Activated CD4-positive, alpha-beta T cell treated with anti-CD3 and anti-CD28 coated beads, Interleukin-2, amount 50 U/mL, for 4 hours (primary cell): ENCODE measurements around the gene CAPNS2.
"Not testable (repeated sequence)": the region's sequence is repeated elsewhere in the genome, so short reads cannot be mapped to it uniquely, and the experiment has no call there.

Experiments used
- DNase-seq, 2 experiments: peaks; one replicate each; pipeline ENCODE4 v3.0.0-alpha.2; 2020

CAPNS2 gene

DNA sequence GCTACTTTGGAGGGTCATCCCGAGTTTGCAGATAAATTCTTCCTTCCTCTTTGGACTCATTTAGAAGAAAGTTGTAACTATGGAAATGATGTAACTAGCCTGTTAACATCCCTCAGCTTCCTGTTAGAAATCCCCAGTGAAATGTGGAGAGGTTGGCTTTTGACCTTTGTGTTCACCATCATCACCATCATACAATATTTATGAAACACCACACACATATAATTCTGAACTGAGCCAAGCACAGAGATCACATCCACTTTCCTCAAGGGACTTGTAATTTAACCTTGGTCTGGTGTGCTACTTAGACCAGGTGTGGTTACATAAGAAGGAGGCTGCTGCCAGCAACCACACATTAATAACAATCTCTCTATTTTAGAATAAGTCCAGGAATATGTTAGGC, 2.5 kb downstream of the CAPNS2 start:
- no peak for DNase-seq

GRCh38 chr16:55570159-55570558, 3.7 kb downstream of the CAPNS2 start:
- no peak for DNase-seq

GRCh38 chr16:55571191-55571897, 4.9 kb downstream of the CAPNS2 start:
- DNase-seq, result no peak

GRCh38 chr16:55572439-55572838, 6.0 kb downstream of the CAPNS2 start:
- DNase-seq, result no peak

- no peak for DNase-seq
These were observed 8.3 kb downstream of the CAPNS2 start for GRCh38 chr16:55574811-55575210.

GRCh38 chr16:55575496-55575895, 9.0 kb downstream of the CAPNS2 start:
- DNase-seq, result no peak

- no peak for DNase-seq
These were observed 9.9 kb downstream of the CAPNS2 start for GRCh38 chr16:55576384-55576783.

DNA sequence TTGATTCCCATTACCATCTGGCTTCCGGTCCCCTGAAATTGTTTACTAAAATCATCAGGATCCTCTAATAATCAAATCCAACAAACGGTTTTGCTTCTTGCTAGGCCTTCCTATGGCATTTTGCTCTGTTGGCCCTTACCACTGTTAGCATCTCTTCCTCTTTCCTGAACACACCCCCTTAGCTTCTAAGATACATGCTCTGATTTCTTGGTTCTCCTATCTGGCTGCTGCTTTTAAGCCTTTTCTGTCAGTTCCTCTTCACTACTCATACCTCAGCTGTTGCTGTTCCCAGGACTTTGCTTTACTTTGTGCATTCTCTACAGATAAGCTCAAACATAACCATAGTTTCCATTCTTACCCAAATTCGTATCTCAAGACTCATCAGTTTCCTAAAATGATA, 11.4 kb downstream of the CAPNS2 start:
- no peak for DNase-seq

DNA sequence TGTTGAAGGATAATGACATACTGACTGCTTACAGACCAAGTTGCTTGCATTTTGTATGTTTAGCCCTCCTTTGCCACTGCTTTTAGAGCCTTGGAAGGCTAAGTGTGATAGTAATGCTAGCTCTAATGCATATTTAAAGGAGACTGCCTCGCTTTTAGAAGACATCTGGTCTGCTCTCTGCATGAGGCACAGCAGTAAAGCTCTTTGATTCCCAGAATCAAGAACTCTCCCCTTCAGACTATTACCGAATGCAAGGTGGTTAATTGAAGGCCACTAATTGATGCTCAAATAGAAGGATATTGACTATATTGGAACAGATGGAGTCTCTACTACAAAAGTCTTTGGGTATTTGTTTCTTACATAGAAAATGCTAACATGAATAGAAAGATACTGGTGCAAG, 19.1 kb downstream of the CAPNS2 start:
- DNase-seq, result no peak

DNA sequence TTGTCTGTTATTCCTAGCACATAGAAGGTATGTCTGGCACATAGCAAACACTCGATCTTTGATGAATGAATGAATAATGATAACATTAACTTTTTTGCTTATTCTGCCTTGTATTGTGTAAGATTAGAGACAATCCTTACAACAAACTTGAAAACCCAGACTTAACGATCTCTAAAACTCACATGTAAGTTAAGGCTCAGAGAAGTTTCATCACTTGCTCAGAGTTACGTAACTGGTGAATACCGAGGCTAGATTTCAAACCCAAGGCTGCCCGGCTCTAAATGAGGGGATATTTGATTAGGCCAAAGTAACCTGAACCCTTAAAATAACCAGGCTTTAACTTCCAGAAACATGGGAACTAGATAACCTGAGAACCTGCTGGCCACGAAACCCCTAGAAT, 22.3 kb downstream of the CAPNS2 start:
- DNase-seq, result no peak

- DNase-seq, result no peak
These were observed 25.8 kb downstream of the CAPNS2 start for GRCh38 chr16:55592306-55592705.

- DNase-seq, result no peak
These were observed 31.4 kb downstream of the CAPNS2 start for GRCh38 chr16:55597928-55598327.

DNA sequence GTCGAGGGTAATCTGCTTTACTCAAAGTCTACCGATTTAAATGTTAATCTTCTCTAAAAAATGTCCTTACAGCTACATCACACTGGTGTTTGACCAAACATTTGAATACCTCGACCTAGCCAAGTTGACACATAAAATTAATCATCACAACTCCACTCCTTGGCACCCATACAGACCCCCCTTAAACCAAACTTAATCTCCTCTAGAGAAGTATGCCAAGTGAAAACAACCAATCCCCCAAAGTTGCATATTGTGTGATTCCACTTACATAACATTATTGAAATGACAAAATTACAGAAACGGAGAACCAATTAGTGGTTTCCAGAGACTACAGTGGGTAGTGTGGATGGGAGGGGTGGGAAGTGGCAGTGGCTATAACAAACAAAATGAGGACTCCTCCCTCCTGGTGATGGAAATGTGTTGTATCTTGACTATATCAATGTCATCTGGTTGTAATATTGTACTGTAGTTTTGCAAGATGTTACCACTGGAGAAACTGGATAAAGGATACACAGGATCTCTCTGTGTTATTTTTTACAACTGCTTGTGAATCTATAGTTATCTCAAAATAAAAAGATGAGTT, 39.4 kb downstream of the CAPNS2 start:
- no peak for DNase-seq

DNA sequence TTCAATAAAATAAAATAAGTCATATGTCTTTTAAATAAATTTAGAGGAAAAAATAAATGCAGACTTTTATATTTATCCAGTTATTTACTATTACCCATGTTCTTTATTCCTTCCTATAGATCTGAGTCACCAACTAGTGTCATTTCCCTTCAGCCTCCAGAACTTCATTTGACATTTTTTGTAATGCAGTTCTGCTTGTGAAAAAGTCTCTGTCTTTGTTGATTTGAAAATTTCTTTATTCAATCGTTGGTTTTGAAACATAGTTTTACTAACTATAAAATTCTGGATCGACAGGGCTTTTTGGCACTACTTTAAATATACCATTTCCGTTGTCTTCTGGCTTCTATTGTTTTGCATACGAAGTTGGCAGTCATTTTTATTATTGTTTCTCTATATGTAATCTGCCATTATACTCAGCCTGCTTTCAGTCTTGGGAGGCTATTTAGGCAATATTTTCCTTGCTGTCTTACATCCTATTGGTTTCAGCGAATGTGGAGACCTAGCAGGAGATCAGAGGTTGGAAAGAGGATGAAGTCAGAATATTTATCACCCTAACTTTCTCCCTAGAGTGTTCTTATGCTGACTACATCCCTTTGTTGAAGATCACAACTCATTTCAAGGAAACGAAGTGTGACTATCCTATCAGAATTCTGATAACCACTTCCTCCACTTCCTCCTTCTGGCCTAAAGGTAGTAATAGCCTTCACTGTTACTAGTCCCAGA, 47.3 kb downstream of the CAPNS2 start:
- DNase-seq, result no peak

GRCh38 chr16:55615071-55615470, 48.6 kb downstream of the CAPNS2 start:
- no peak for DNase-seq

GRCh38 chr16:55615670-55616069, 49.2 kb downstream of the CAPNS2 start:
- not testable (repeated sequence) for DNase-seq
